AG09309 (cell line): ENCODE results near the gene CAMP.
A peak's percentile ranks its signal among the peaks of the same experiment; 100 is the strongest.

Source experiments
- DNase-seq: peaks from one replicate; pipeline ENCODE4 v3.0.0-alpha.2; 2010; ENCODE audit warnings: low read depth
- H3K4me3 ChIP-seq: 2 replicates; pipeline ENCODE4 v1.5.1; 2011; ENCODE audit warnings: mild to moderate bottlenecking, low read depth, low read length, moderate library complexity; ENCODE audit not compliant: control insufficient read depth
- CTCF ChIP-seq: IDR thresholded peaks from 2 replicates; pipeline ENCODE4 v1.5.1; 2011; ENCODE audit warnings: mild to moderate bottlenecking, low read depth, low read length, inconsistent platforms; ENCODE audit not compliant: insufficient read depth, control insufficient read depth; ENCODE audit errors: missing control alignments

CAMP gene

GRCh38 chr3:48247401-48247811 lies 24.1 kb downstream of the CAMP start:
- TF ChIP-seq CTCF = no peak
- no peak for DNase-seq
- H3K4me3 ChIP-seq = no peak overlapping the region

GRCh38 chr3:48248095-48248850 lies 25.0 kb downstream of the CAMP start:
- DNase-seq = peak; percentile 28
- TF ChIP-seq CTCF = no peak

GRCh38 chr3:48256557-48256956 lies 33.3 kb downstream of the CAMP start:
- no peak for TF ChIP-seq CTCF
- DNase-seq = no peak
- no peak overlapping the region for H3K4me3 ChIP-seq

More at GRCh38 chr3:48248095-48248850, 25.0 kb downstream of the CAMP start:
- H3K4me3 ChIP-seq = no peak overlapping the region

GRCh38 chr3:48258530-48258929 lies 35.2 kb downstream of the CAMP start:
- H3K4me3 ChIP-seq = no peak overlapping the region
- TF ChIP-seq CTCF = no peak
- DNase-seq = no peak

- TF ChIP-seq CTCF = no peak
- no peak overlapping the region for H3K4me3 ChIP-seq
- no peak for DNase-seq
Observed at GRCh38 chr3:48267782-48268181, 44.5 kb downstream of the CAMP start.

- TF ChIP-seq CTCF = no peak
- no peak for DNase-seq
- no peak overlapping the region for H3K4me3 ChIP-seq
Observed at GRCh38 chr3:48268381-48268935, 45.2 kb downstream of the CAMP start.
